A673 (cell line): ENCODE data around the gene ZNF486.
"Not testable (repeated sequence)": the region's sequence is repeated elsewhere in the genome, so short reads cannot be mapped to it uniquely, and the experiment has no call there.

Source experiments
- CTCF ChIP-seq: fragments of 300-800, 200-600 bp; sonication (generic); conservative IDR thresholded peaks from 2 replicates; pipeline ENCODE4 v1.5.1; 2017; ENCODE audit warnings: low read depth, mild to moderate bottlenecking, antibody characterized with exemption, low read length, moderate library complexity, mixed read lengths
- EZH2 ChIP-seq: fragments of 200-600 bp; sonication (generic); IDR thresholded peaks from 2 replicates; pipeline ENCODE4 v1.6.1; 2017; ENCODE audit warnings: borderline replicate concordance, low read depth, mild to moderate bottlenecking, mixed read lengths, antibody characterized with exemption, low read length; ENCODE audit not compliant: poor library complexity, severe bottlenecking

GRCh38 chr19:20221605-20222004 is 54.6 kb downstream of the ZNF486 start:
- TF ChIP-seq EZH2, CTCF: not testable (repeated sequence)
